Psoas muscle (tissue), 8 donors: ENCODE results near the gene EVI5L. TPM values are rescaled to one million over a fixed set of nuclear protein-coding genes. Genes with fewer than 3 reads are reported as not detected.

ENCODE experiments used
- ATAC-seq, 4 donors: fragments of 200-7000 bp; cut with Tn5 transposase; one replicate each; pipeline ENCODE4 v1.9.1; 2020; ENCODE audit warnings: moderate library complexity in 3 of 4, mild to moderate bottlenecking in 2 of 4
- DNase-seq, 2 donors: peaks; one replicate each; pipeline ENCODE4 v3.0.0-alpha.2; 2020
- H3K27ac ChIP-seq: fragments of 200-600 bp; one replicate; pipeline ENCODE4 v1.8.0; 2022
- H3K27me3 ChIP-seq, 3 donors: fragments of 200-600 bp in 1 of 3; one replicate each; pipeline versions ENCODE4 v1.6.1 to v1.8.0; 2013 to 2022; ENCODE audit warnings: low read length in 2 of 3, mild to moderate bottlenecking in 2 of 3, moderate library complexity in 1 of 3; ENCODE audit not compliant: insufficient read depth in 3 of 3
- H3K36me3 ChIP-seq, 2 donors: fragments of 200-600 bp in 1 of 2; one replicate each; pipeline versions ENCODE4 v1.6.1 to v1.8.0; 2013 to 2022; ENCODE audit warnings: low read depth in 1 of 2, mild to moderate bottlenecking in 1 of 2, moderate library complexity in 1 of 2; ENCODE audit not compliant: insufficient read depth in 1 of 2
- H3K4me1 ChIP-seq: fragments of 200-600 bp; one replicate; pipeline ENCODE4 v1.8.0; 2022
- H3K4me3 ChIP-seq: fragments of 200-600 bp; one replicate; pipeline ENCODE4 v1.8.0; 2022; ENCODE audit warnings: mild to moderate bottlenecking
- H3K9me3 ChIP-seq: fragments of 200-600 bp; one replicate; pipeline ENCODE4 v1.8.0; 2022
- WGBS, 3 donors: extraction: QIAGEN DNeasy Blood & Tissue Kit; methylation state at CpG; one replicate each; pipeline versions ENCODE4 v1.1.6 to v1.1.7; 2013; 5-methylcytosine and 5-hydroxymethylcytosine counted together
- intact Hi-C, 2 donors: fragments of 100-400 bp; cut with DNase I; formaldehyde crosslinking; loops; one replicate each; pipeline versions ENCODE4 v1.11.0 to v1.14.2; 2022
- polyA plus RNA-seq, 3 donors: library from polyadenylated mRNA; stranded (reverse); fragments of 200-250 nt; gene quantifications; one replicate each; pipeline ENCODE4 v1.2.3, GENCODE V29; 2013
- total RNA-seq, 4 donors: library from RNA; stranded (reverse); fragmentation: NEBNext Ultra II Directional in 2 of 4; extraction: Animal tissue kit (Norgen Biotek cat#: 25700) in 2 of 4; gene quantifications; one replicate each; pipeline versions ENCODE4 v1.2.1 to v1.2.4, GENCODE V29; 2021 to 2023
- TF ChIP-seq, protein P1 (sequence below): fragments of 200-600 bp; IDR thresholded peaks from one replicate; pipeline ENCODE4 v1.8.0; 2022; ENCODE audit warnings: antibody characterized with exemption
- donor health status: healthy with polysubstance abuse.
- donor health status: DM: no; HTN: no; CAD: no; lungs with moderate emphysema.
- donor health status: Bipolar disorder and iron deficiency.
- donor health status: healthy.
- donor health status: DM: yes; HTN: yes; CAD: no.
- donor health status: DM: no; HTN: no; CAD: no.
- donor health status: DM: no; HTN: no; CAD: no.
- donor health status: DM: yes; HTN: yes; CAD: no.

The EVI5L gene
- total and polyA plus RNA-seq, 7 donors, result 5.8 to 25.9 (median 13.9) TPM

DNA sequence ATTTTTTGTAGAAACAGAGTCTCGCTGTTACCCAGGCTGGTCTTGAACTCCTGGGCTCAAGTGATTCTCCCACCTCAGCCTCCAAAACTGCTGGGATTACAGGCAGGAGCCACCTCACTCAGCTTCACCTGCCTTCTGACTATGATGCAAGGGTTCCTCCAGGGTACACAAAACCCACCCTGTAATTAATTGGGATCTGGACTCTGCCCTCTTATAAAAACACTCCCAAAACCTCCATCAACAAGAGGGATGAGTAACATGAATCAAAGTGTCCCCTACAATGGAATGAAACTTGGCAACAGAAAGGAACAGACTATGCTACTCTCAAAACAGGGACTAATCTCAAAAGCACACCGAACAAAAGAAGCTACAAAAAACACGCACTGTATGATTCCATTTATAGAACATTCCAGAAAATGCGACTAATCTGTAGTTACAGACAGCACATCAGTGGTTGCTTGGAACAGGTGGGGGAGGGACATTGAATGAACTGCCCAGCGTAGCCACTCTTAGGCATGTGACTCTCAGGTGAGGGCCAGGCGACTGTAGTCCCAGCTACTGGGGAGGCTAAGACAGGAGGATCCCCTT, 47.3 kb downstream of the EVI5L start:
- TF ChIP-seq, protein P1, sequence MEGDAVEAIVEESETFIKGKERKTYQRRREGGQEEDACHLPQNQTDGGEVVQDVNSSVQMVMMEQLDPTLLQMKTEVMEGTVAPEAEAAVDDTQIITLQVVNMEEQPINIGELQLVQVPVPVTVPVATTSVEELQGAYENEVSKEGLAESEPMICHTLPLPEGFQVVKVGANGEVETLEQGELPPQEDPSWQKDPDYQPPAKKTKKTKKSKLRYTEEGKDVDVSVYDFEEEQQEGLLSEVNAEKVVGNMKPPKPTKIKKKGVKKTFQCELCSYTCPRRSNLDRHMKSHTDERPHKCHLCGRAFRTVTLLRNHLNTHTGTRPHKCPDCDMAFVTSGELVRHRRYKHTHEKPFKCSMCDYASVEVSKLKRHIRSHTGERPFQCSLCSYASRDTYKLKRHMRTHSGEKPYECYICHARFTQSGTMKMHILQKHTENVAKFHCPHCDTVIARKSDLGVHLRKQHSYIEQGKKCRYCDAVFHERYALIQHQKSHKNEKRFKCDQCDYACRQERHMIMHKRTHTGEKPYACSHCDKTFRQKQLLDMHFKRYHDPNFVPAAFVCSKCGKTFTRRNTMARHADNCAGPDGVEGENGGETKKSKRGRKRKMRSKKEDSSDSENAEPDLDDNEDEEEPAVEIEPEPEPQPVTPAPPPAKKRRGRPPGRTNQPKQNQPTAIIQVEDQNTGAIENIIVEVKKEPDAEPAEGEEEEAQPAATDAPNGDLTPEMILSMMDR, result no peak
- intact Hi-C loops, result no loop called here
- peaks cover 0 to 39% (median 19%) of the 10 kb centered on the region in 3 donors for H3K27me3 ChIP-seq
- no peak for DNase-seq
- H3K36me3 ChIP-seq, result no peaks in the 10 kb centered on the region
- no peaks in the 10 kb centered on the region for H3K4me1 ChIP-seq
- H3K9me3 ChIP-seq, result no peaks in the 10 kb centered on the region
- no peak overlapping the region for H3K27ac ChIP-seq
- 58 to 69% (median 65%) methylated on average over 6 of the region's 6 CpGs for WGBS, 3 donors
- no peak for ATAC-seq
- no peak overlapping the region for H3K4me3 ChIP-seq

DNA sequence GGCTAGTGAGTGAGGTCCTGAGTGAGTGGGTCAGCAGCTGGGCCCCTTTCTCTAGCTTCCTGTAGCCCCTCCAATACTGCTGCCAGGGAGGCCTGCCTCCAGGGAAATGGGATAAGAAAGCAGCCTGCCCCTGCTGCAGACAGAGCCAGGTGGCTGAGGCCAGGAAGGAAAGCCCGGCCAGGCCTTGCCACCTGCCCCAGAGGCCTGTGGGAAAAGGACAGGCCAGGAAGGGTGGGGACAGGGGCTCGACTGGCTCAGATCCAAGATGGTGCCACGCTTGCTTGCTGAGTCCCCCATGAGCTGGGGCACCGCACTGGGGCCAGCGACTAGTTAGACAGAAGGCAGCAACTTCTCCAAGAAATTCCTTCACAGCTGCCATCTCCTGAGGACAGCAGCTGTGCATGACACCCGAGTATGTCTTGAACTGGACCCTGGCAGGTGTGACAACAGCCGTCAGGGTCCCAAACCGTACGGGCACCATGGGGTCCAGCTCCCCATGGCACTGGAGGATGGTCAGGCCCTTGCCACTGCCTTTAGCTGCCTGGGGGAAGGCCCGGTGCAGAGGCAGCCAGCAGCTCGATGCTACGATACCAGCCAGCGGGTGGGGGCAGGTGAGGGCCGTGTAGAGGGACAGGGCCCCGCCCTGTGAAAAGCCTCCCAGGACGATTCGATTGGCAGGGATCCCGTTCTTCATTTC, 49.2 kb downstream of the EVI5L start:
- H3K9me3 ChIP-seq, result no peaks in the 10 kb centered on the region
- 33 to 50% (median 35%) methylated on average over 16 to 18 of the region's 18 CpGs for WGBS, 3 donors
- no peak for DNase-seq
- no peak for ATAC-seq
- H3K36me3 ChIP-seq, result no peaks in the 10 kb centered on the region
- TF ChIP-seq, protein P1, result no peak
- intact Hi-C loops, result no loop called here
- H3K4me1 ChIP-seq, result no peaks in the 10 kb centered on the region
- H3K27ac ChIP-seq, result no peak overlapping the region
- peaks cover 0 to 21% (median 12%) of the 10 kb centered on the region in 3 donors for H3K27me3 ChIP-seq
- no peak overlapping the region for H3K4me3 ChIP-seq

DNA sequence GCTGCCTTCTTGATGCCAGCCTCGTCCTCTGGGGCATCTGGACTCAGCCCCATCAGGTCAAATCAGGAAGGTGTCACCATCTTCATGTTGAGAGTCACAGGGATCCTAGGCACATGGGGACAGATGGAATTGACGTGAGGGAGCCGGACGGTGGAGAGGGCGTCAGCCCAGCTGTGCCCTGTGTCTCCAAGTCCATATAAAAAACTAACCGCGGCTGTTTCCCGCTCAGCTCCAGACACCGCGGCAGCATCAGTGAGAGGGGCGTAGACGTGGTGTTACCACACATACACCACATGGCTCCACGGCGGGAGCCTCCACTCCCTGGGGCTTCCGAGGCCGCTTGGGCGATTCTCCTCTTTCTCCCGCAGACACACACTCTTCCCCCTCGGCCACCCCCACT, 49.8 kb downstream of the EVI5L start:
- no peak overlapping the region for H3K27ac ChIP-seq
- TF ChIP-seq, protein P1, result no peak
- H3K4me3 ChIP-seq, result no peak overlapping the region
- H3K27me3 ChIP-seq, result peaks cover 0 to 15% (median 6%) of the 10 kb centered on the region in 3 donors
- H3K4me1 ChIP-seq, result no peaks in the 10 kb centered on the region
- H3K36me3 ChIP-seq, result no peaks in the 10 kb centered on the region
- 34 to 52% (median 39%) methylated on average over 19 of the region's 19 CpGs for WGBS, 3 donors
- ATAC-seq (no peak), DNase-seq (no peak)
- intact Hi-C loops, result no loop called here
- H3K9me3 ChIP-seq, result no peaks in the 10 kb centered on the region

DNA sequence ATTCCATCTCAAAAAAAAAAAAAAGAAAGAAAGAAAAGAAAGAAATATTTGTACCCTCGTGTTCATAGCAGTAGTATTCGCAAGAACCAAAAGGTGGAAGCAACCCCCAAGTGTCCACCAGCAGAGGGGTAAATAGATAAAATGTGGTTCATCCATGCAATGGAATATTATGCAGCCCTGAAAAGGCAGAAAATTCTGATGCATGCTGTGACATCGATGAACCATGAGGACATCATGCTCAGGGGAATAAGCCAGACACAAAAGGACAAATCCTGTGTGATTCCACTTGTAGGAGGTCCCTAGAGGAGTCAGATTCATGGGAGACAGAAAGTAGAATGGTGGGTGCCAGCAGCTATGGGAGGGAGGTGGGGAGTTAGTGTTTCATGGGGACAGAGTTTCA, 51.9 kb downstream of the EVI5L start:
- DNase-seq, result no peak
- TF ChIP-seq, protein P1, result no peak
- Histone ChIP-seq H3K4me3 (no peak overlapping the region), H3K4me1 (no peaks in the 10 kb centered on the region), H3K9me3 (no peaks in the 10 kb centered on the region), H3K36me3 (no peaks in the 10 kb centered on the region), H3K27ac (no peak overlapping the region), H3K27me3 (peaks cover 0 to 6% (median 2%) of the 10 kb centered on the region in 3 donors)
- intact Hi-C loops, result no loop called here
- ATAC-seq, result no peak
- 91 to 96% (median 94%) methylated on average over 3 of the region's 3 CpGs for WGBS, 3 donors
